ENCODE results near the gene ANKLE1. TPM values are rescaled to one million over a fixed set of nuclear protein-coding genes. Genes with fewer than 3 reads are reported as not detected.

ANKLE1 gene
- total RNA-seq, 1 experiment from 2014 or later: 16.5 TPM

DNA sequence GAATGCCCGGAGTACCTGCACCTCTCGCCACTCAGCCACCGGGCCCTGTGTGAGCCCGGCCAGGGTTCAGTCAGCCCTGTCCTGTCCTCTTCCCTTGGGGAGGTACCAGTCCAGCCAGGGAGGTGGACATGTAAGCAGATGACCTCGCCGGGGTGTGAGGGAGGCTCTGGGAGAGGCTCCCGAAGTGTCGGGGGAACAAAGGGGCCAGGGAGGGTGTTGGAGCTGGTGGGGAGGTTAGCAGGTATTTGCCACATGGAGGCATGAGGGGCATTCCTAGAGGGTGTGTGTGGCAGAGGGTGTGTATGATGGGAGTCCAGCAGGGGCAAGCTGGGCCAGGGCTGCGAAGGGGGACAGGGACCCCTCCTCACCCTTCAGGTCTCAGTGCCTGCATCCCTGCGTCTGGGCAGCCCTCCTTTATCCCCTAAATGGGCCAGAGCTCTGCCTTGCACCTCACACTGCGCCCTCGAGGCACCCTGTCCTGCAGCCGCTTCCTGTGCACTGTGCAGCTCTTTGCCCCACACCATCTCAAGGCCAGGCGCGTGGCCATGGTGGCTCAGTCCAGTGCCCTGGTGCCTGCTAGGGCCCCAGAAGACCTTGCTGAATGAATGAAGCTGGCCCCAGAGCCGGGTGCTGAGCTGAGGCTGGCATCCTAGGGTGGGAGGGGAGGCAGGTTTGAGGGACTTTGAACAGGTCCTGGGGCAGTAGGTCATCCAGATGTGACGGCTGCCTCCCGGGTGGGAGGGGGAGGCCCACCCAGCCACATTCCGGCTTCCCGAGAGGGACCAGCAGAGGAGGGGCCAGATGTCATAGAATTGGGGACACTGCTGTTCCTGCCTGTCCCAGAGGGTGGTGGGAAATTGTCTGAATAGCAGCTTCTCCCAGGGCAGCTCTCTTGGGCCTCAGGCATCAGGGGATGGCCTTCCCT lies 30.8 kb downstream of the ANKLE1 start:
- no peak overlapping the region for H3K4me3 Mint-ChIP-seq
- TF ChIP-seq, protein P1, sequence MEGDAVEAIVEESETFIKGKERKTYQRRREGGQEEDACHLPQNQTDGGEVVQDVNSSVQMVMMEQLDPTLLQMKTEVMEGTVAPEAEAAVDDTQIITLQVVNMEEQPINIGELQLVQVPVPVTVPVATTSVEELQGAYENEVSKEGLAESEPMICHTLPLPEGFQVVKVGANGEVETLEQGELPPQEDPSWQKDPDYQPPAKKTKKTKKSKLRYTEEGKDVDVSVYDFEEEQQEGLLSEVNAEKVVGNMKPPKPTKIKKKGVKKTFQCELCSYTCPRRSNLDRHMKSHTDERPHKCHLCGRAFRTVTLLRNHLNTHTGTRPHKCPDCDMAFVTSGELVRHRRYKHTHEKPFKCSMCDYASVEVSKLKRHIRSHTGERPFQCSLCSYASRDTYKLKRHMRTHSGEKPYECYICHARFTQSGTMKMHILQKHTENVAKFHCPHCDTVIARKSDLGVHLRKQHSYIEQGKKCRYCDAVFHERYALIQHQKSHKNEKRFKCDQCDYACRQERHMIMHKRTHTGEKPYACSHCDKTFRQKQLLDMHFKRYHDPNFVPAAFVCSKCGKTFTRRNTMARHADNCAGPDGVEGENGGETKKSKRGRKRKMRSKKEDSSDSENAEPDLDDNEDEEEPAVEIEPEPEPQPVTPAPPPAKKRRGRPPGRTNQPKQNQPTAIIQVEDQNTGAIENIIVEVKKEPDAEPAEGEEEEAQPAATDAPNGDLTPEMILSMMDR (conservative IDR thresholded peaks at IDR 0.05): no peak
- Histone ChIP-seq H3K27me3 (ENCODE audit: insufficient read depth, low read length) (no peaks in the 10 kb centered on the region), H2BK15ac (ENCODE audit: low read depth, low read length) (no peak overlapping the region), H3K27ac (ENCODE audit: insufficient read length, low read depth, low read length) (no peak overlapping the region), H4K8ac (replicated peaks; ENCODE audit: insufficient read length, low read depth, low read length) (no peak overlapping the region), H4K20me1 (ENCODE audit: control insufficient read depth, insufficient read depth, insufficient read length) (no peaks in the 10 kb centered on the region), H3K4me1 (ENCODE audit: insufficient read depth, low read length) (no peaks in the 10 kb centered on the region), H2BK120ac (ENCODE audit: low read depth, low read length, poor library complexity, severe bottlenecking) (no peak overlapping the region), H2BK12ac (ENCODE audit: insufficient read length, low read depth, low read length) (no peak overlapping the region), H3K9ac (ENCODE audit: extremely low read depth, insufficient read length, low read length) (no peak overlapping the region), H3K79me1 (ENCODE audit: insufficient read depth, low read depth, low read length, poor library complexity, severe bottlenecking) (peaks cover 6% of the 10 kb centered on the region), H3K18ac (ENCODE audit: insufficient read length, low read depth, low read length) (no peak overlapping the region), H3K23me2 (ENCODE audit: insufficient read length, low read depth, low read length, poor library complexity, severe bottlenecking) (peaks cover 5% of the 10 kb centered on the region), H2BK20ac (ENCODE audit: low read depth, low read length, poor library complexity, severe bottlenecking) (no peak overlapping the region), H2AFZ (ENCODE audit: low read length) (no peak overlapping the region), H3K9me3 (ENCODE audit: control insufficient read depth, low read depth, low read length) (no peaks in the 10 kb centered on the region), H3T11ph (ENCODE audit: low read length) (no peak overlapping the region), H2AK5ac (ENCODE audit: insufficient read length, low read length) (no peak overlapping the region), H3K79me2 (ENCODE audit: insufficient read depth, low read length) (peaks cover 7% of the 10 kb centered on the region; the same call in 1 of the 2 replicates), H4K91ac (ENCODE audit: insufficient read length, low read depth, low read length) (no peak overlapping the region), H3K4me2 (ENCODE audit: insufficient read depth, insufficient read length, low read length) (no peak overlapping the region), H4K5ac (ENCODE audit: insufficient read length, low read depth, low read length) (no peak overlapping the region), H2BK5ac (ENCODE audit: insufficient read length, low read length) (no peak overlapping the region), H3K23ac (ENCODE audit: insufficient read length, low read depth, low read length) (no peak overlapping the region), H3K56ac (ENCODE audit: insufficient read length, low read depth, low read length) (no peak overlapping the region), H3K14ac (ENCODE audit: insufficient read depth, low read length) (no peak overlapping the region), H3K4ac (ENCODE audit: low read depth, low read length) (no peak overlapping the region)
- H3K9me3 Mint-ChIP-seq: no peaks in the 10 kb centered on the region
- H3K27ac Mint-ChIP-seq: no peak overlapping the region
- no peaks in the 10 kb centered on the region for H3K27me3 Mint-ChIP-seq (ENCODE audit: low read depth)
- DNase-seq: no peak
- H3K36me3 Mint-ChIP-seq (ENCODE audit: insufficient read depth in 1 of 3, low read depth in 3 of 3): peaks cover 17 to 39% (median 31%) of the 10 kb centered on the region in 3 experiments; a peak in 6 of 7 replicates
- H3K4me1 Mint-ChIP-seq: peaks cover 16% of the 10 kb centered on the region in 2 experiments
- WGBS (ENCODE audit: extremely low coverage, insufficient read length, low lambda C conversion rate): no CpG with 5 or more reads among the region's 20 CpGs

Measured in H9 (cell line).